Stimulated activated CD8-positive, alpha-beta memory T cell treated with anti-CD3 and anti-CD28 coated beads, Interleukin-15, amount 100 ng/mL, for 1 hour (primary cell): ENCODE data around the gene ASB16.
"Not testable (repeated sequence)": the region's sequence is repeated elsewhere in the genome, so short reads cannot be mapped to it uniquely, and the experiment has no call there.

ENCODE experiments used
- DNase-seq: peaks from one replicate; pipeline ENCODE4 v3.0.0-alpha.2; 2020; ENCODE audit warnings: low read depth

ASB16 gene

GRCh38 chr17:44170499-44171201 lies at the start of gene ASB16:
ASB16 (plus strand) TSS chr17:44170704; CDS start chr17:44170790, 86 bp downstream.
- no peak for DNase-seq

DNA sequence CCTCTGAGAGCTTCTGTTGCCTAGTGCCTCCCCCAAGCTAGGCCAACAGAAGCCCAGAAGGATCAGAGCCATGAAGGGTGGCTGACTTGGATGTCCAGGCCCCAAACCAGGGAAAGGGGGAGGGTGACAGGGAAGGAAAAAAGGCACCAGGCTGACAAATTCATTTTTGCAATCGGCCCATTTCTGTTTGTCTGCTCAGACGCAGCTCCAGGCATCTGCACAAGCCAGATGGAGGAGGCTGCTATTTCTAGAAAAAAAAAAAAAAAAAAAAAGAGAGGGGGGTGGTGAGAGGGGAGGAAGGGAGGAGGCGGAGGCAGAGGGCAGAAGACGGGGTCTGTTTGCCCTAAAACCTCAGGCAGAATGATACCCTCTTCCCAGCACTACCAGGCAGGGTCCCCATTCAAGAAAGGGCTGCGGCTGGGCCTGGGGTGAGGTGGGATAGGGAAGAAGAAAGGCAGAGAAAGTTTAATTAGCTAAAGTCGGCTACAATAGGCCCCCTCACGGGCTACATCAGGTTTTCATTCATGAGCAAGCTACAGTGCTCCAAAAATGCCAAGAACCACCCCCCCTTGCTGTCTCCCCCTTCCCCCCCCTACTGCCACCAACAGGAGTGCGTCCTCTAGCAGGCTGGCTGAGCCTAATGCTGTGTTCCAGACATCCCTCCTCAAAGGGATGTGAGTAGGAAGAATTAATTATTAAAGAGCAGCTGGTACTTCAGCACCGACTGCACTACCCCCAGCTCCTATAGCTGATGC lies 49.5 kb upstream of the ASB16 start:
- no peak for DNase-seq

GRCh38 chr17:44121997-44122815 lies 48.3 kb upstream of the ASB16 start:
- DNase-seq, result no peak

GRCh38 chr17:44122816-44123355 lies 47.6 kb upstream of the ASB16 start:
- DNase-seq, result no peak

GRCh38 chr17:44123356-44124117 lies 47.0 kb upstream of the ASB16 start, which contains the start of gene HDAC5:
HDAC5 (minus strand) TSS chr17:44123641; CDS start chr17:44117515, 6,126 bp downstream.
- peak; percentile 89 for DNase-seq

DNA sequence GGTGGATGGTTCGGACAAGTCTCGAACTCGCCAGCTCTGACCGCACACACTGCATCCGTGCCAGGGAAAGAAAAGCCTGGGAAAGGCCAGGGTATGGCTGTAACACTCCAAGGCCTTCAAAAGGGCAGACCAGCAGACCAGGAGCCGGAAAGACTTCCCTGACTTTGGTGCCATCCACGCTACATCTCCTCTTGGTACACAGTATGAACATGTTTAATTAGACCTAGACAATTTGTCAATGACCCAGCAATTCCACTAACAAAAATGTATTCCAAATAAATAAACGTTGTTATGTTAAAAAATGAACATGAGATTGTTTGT lies 46.4 kb upstream of the ASB16 start:
- DNase-seq, result no peak

DNA sequence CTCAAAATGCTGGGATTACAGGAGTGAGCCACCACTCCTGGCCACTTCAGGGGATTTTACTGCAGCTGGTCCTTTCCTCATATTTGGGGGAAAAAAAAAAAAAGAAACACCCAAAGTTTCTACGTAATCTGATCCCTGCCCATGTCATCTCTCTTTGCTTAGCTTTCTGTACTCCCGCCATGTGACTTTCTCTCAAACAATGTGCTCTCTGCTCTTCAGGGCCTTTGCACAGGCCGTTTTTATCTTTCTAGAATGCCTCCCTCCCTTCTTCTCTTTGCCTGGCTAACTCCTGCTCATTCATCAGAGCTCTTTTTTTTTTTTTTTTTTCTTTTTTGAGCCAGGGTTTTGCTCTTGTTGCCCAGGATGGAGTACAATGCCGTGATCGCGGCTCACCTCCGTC lies 42.1 kb upstream of the ASB16 start:
- DNase-seq, result no peak

DNA sequence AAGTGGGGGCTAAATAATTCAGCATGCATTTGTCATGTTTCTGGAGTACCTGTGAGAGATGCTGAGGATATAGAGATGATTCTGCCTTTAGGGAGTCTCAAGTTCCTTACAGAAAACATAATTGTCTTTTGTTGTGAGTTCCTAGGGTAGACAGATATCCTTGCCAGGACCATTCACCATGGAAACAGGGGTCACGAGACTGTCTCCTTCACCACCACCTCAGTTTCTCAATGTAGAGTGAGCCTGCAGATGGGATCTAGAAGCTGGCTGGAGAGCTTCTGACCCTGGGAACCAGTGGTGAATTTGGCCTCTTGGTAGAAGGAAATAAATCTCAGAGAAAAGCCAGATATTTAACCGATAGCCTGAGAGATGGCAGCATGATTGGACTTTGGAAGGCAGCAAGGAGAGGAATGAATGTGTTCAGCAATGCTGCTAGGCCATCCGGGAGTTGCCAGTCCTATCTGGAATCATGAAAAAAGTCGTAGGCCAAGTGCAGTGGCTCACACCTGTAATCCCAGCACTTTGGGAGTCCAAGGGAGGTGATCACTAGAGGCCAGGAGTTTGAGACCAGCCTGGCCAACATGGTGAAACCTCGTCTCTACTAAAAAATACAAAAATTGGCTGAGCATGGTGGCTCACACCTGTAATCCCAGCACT lies 39.7 kb upstream of the ASB16 start:
- DNase-seq, result no peak

DNA sequence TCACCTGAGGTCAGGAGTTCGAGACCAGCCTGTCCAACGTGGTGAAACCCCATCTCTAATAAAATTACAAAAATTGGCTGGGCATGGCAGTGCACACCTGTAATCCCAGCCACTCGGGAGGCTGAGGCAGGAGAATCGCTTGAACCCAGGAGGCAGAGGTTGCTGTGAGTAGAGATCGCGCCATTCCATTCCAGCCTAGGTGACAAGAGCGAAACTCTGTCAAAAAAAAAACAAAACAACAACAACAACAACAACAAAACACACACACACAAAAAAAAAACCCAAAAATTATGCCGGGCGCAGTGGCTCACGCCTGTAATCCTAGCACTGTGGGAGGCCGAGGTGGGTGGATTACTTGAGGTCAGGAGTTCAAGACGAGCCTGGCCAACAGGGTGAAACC lies 39.1 kb upstream of the ASB16 start:
- DNase-seq, result not testable (repeated sequence)

- DNase-seq, result no peak
These were observed 38.2 kb upstream of the ASB16 start for GRCh38 chr17:44132275-44132821.

GRCh38 chr17:44133918-44134476 lies 36.5 kb upstream of the ASB16 start:
- no peak for DNase-seq

GRCh38 chr17:44134752-44135568 lies 35.5 kb upstream of the ASB16 start:
- no peak for DNase-seq

DNA sequence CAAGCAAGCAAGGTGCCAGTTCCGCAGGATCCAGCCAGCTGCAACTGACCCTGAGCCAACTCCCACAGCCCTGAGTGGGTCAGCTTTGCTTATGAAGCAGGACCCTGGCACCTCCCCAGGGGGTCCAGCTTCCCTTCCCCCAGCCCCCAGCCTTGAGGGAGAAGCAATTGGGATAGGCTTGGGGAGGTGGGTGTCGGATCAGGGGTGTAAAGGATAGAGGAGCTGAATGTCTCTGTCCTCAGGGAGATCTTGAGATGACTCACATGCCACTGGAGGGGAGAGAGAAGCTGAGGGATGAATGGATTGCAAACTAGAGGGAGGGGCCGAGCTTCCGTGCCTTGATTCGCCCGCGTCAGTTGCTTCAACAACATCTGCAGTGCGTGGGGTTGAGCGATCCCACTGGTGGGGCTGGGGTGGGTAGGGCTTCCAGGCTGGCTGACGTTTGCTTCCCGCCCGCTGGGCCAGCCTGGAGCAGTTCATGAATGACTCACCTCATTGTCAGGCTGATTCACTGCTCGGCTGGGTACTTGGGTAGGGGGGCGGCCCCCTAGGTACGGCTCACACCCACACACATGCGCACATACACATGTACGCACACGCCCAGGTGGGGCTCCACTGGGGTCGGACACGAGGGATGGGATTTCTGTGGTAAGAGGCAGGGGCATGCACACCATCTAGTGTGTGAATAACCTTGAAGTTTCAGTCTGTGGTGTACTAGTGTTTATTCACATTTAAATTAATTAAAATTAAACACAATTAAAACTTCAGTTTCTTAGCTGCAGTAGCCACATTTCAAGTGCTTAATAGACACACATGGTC lies 32.4 kb upstream of the ASB16 start:
- no peak for DNase-seq

DNA sequence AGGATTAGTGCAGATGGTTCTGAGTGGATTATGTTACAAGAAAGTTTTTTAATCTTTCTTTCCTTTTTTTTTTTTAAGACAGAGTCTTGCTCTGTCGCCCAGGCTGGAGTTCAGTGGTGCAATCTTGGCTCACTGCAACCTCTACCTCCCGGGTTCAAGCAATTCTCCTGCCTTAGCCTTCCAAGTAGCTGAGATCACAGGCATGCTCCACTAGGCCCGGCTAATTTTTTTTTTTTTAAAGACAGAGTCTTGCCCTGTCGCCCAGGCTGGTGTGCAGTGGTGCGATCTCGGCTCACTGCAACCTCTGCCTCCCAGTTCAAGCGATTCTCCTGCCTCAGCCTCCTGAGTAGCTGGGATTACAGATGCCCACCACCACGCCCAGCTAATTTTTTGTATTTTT lies 26.6 kb upstream of the ASB16 start:
- DNase-seq, result not testable (repeated sequence)

- DNase-seq, result no peak
These were observed 25.4 kb upstream of the ASB16 start for GRCh38 chr17:44144966-44145739.

DNA sequence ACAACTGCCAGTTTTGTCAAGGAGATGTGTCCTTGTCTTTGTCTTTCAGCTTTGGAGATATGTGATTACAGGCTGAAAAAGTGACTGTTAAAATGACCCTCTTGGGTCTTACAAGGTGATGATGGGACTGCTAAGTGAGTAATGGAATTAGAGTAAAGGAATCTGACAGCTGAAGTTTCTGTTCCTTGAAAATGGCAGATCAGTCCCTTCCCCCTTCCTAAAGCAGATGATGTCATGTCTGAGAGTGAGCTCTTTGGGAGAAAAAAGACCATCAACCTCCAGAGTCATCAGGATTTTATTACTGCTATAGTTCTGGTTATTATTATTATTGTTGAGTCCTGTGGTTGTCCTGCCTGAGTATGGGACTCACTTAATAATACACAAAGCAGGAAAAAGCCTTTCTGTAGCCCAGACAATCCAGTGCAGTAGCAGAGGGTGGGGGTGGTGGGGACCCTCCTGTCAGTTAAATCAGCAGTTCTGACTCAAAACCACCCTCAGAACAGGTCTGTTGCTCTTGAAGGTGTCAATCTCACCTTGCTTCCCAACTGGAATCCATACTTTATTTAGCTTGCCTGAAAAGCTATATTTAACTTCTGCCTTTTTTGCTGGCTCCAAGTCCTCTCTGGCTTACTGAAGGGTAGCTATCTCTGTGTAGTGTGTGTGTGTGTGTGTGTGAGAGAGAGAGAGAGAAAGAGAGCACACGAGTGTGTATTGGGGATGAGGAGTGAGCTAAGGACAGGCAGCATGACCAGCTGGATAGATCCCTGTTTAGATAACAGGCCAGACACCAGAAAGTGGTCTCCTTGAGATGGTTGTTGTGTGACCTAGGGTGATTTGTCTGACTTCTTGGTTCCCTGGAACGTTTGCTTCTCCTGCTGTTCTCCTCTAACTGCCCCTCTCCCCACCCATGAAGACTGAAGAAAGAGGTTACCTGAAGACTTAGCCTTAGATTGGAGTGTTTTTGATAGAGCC lies 23.8 kb upstream of the ASB16 start:
- no peak for DNase-seq

GRCh38 chr17:44147812-44148211 lies 22.7 kb upstream of the ASB16 start:
- DNase-seq, result no peak
